Hepatocyte (in vitro differentiated cells): Measurements from ENCODE around the gene SLC7A14. TPM values are rescaled to one million over a fixed set of nuclear protein-coding genes. Genes with fewer than 3 reads are reported as not detected.
A peak's percentile ranks its signal among the peaks of the same experiment; 100 is the strongest.

Experiments used
- DNase-seq: peaks from one replicate; pipeline ENCODE4 v3.0.0-alpha.2; 2016; ENCODE audit warnings: low spot score
- H2AFZ ChIP-seq: fragments of 200-600 bp; sonication (generic); 2 replicates; pipeline ENCODE4 v1.6.0; 2016; ENCODE audit warnings: antibody characterized with exemption, mild to moderate bottlenecking
- H3K27ac ChIP-seq: fragments of 200-600 bp; sonication (generic); 2 replicates; pipeline ENCODE4 v1.5.1; 2016; ENCODE audit warnings: mild to moderate bottlenecking
- H3K27me3 ChIP-seq: fragments of 200-600 bp; sonication (generic); 2 replicates; pipeline ENCODE4 v1.6.1; 2016
- H3K36me3 ChIP-seq: fragments of 200-600 bp; sonication (generic); replicated peaks from 2 replicates; pipeline ENCODE4 v1.5.1; 2016; ENCODE audit warnings: low read depth; ENCODE audit not compliant: insufficient read depth
- H3K4me1 ChIP-seq: fragments of 200-600 bp; sonication (generic); 2 replicates; pipeline ENCODE4 v1.5.1; 2016; ENCODE audit warnings: mild to moderate bottlenecking, moderate library complexity; ENCODE audit not compliant: insufficient read depth
- H3K4me2 ChIP-seq: fragments of 200-600 bp; sonication (generic); 2 replicates; pipeline ENCODE4 v1.6.0; 2016
- H3K4me3 ChIP-seq: fragments of 200-600 bp; sonication (generic); 2 replicates; pipeline ENCODE4 v1.5.1; 2016; ENCODE audit warnings: mild to moderate bottlenecking
- H3K79me2 ChIP-seq: fragments of 200-600 bp; sonication (generic); 2 replicates; pipeline ENCODE4 v1.6.0; 2017; ENCODE audit warnings: mild to moderate bottlenecking
- H3K9me2 ChIP-seq: fragments of 200-600 bp; sonication (generic); replicated peaks from 2 replicates; pipeline ENCODE4 v1.6.0; 2017; ENCODE audit warnings: mild to moderate bottlenecking; ENCODE audit not compliant: insufficient read depth
- H3K9me3 ChIP-seq: fragments of 200-600 bp; sonication (generic); 2 replicates; pipeline ENCODE4 v1.5.1; 2016; ENCODE audit warnings: low read depth, mild to moderate bottlenecking
- H4K20me1 ChIP-seq: fragments of 200-600 bp; sonication (generic); 2 replicates; pipeline ENCODE4 v1.6.0; 2016; ENCODE audit warnings: mild to moderate bottlenecking; ENCODE audit not compliant: insufficient read depth, poor library complexity, severe bottlenecking
- EZH2 ChIP-seq: fragments of 200-600 bp; sonication (generic); IDR thresholded peaks from 2 replicates; pipeline ENCODE4 v1.6.1; 2016; ENCODE audit warnings: antibody characterized with exemption, mild to moderate bottlenecking, borderline replicate concordance
- EZH2phosphoT487 ChIP-seq: fragments of 200-600 bp; sonication (generic); IDR thresholded peaks from one replicate; pipeline ENCODE4 v1.6.1; 2018; ENCODE audit warnings: antibody characterized with exemption, mild to moderate bottlenecking, low read depth, moderate library complexity; ENCODE audit not compliant: unreplicated experiment, severe bottlenecking
- WGBS: methylation state at CpG from one replicate; pipeline ENCODE4 v1.1.6; 2016; ENCODE audit warnings: low lambda C conversion rate; ENCODE audit errors: missing lambda C conversion rate; 5-methylcytosine and 5-hydroxymethylcytosine counted together
- polyA plus RNA-seq: library from polyadenylated mRNA; unstranded; fragments of >200 nt; fragmentation: Nextera tagmentation; extraction: Ambion mirVana; gene quantifications from 2 replicates; pipeline ENCODE4 v1.2.1, GENCODE V29; 2016
- total RNA-seq: library from RNA; depleted of rRNA; stranded (reverse); fragments of >200 nt; gene quantifications from 2 replicates; pipeline ENCODE4 v1.2.3, GENCODE V29; 2014
- TF ChIP-seq, protein P1 (sequence below): fragments of 200-600 bp; sonication (generic); IDR thresholded peaks from 2 replicates; pipeline ENCODE4 v1.5.1; 2016; ENCODE audit warnings: antibody characterized with exemption, mild to moderate bottlenecking; ENCODE audit not compliant: poor library complexity

Gene SLC7A14
- total and polyA plus RNA-seq, 2 experiments from 2014 or later, result 0.10 TPM; not detected in 1

- Histone ChIP-seq H3K27ac (no peak overlapping the region), H3K36me3 (no peaks in the 10 kb centered on the region), H3K9me3 (no peaks in the 10 kb centered on the region), H3K9me2 (no peaks in the 10 kb centered on the region), H3K4me1 (peaks cover 10% of the 10 kb centered on the region), H3K79me2 (no peaks in the 10 kb centered on the region), H2AFZ (no peak overlapping the region), H3K4me2 (no peak overlapping the region), H3K27me3 (no peaks in the 10 kb centered on the region), H3K4me3 (no peak overlapping the region), H4K20me1 (no peaks in the 10 kb centered on the region)
- TF ChIP-seq, protein P1, sequence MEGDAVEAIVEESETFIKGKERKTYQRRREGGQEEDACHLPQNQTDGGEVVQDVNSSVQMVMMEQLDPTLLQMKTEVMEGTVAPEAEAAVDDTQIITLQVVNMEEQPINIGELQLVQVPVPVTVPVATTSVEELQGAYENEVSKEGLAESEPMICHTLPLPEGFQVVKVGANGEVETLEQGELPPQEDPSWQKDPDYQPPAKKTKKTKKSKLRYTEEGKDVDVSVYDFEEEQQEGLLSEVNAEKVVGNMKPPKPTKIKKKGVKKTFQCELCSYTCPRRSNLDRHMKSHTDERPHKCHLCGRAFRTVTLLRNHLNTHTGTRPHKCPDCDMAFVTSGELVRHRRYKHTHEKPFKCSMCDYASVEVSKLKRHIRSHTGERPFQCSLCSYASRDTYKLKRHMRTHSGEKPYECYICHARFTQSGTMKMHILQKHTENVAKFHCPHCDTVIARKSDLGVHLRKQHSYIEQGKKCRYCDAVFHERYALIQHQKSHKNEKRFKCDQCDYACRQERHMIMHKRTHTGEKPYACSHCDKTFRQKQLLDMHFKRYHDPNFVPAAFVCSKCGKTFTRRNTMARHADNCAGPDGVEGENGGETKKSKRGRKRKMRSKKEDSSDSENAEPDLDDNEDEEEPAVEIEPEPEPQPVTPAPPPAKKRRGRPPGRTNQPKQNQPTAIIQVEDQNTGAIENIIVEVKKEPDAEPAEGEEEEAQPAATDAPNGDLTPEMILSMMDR, result no peak
- TF ChIP-seq EZH2phosphoT487, result no peak
- no peak for TF ChIP-seq EZH2
- DNase-seq, result no peak
- 96% methylated on average over 4 of the region's 4 CpGs for WGBS
Observed at GRCh38 chr3:170508839-170509238, 77.0 kb downstream of the SLC7A14 start.

DNA sequence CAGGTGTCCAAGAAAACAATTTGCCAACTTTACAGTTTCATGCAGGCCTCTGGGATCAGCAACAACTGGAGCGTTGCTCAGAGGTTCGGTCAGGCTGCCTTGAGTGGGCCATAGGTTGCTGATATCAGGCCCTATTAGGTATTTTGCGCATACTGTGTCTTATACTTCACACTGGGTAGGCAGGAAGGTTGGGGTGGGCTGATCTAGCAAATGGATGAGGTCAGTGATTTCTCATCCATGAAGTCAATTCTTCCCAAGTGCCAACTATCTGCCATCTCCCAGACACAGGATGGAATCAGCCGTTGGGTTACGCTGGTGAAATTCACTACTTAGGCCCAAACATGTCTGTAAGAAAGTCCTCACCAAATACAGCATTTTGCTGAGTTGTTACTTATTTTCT, 77.6 kb downstream of the SLC7A14 start:
- DNase-seq, result no peak
- Histone ChIP-seq H3K27me3 (no peaks in the 10 kb centered on the region), H4K20me1 (no peaks in the 10 kb centered on the region), H3K9me2 (no peaks in the 10 kb centered on the region), H3K4me2 (no peak overlapping the region), H3K27ac (no peak overlapping the region), H3K79me2 (no peaks in the 10 kb centered on the region), H3K9me3 (no peaks in the 10 kb centered on the region), H2AFZ (no peak overlapping the region), H3K36me3 (no peaks in the 10 kb centered on the region), H3K4me1 (peaks cover 10% of the 10 kb centered on the region), H3K4me3 (no peak overlapping the region)
- WGBS, result 99% methylated on average over 5 of the region's 5 CpGs
- TF ChIP-seq EZH2phosphoT487 (no peak), EZH2 (no peak)
- TF ChIP-seq, protein P1, result no peak

GRCh38 chr3:170507063-170507462, 78.8 kb downstream of the SLC7A14 start:
- Histone ChIP-seq H3K27ac (peak overlapping the region; percentile 62), H4K20me1 (no peaks in the 10 kb centered on the region), H3K36me3 (no peaks in the 10 kb centered on the region), H3K9me3 (no peaks in the 10 kb centered on the region), H2AFZ (peak overlapping the region; percentile 2), H3K4me2 (peak overlapping the region; percentile 19), H3K4me1 (peaks cover 10% of the 10 kb centered on the region), H3K9me2 (no peaks in the 10 kb centered on the region), H3K79me2 (no peaks in the 10 kb centered on the region), H3K4me3 (no peak overlapping the region), H3K27me3 (no peaks in the 10 kb centered on the region)
- DNase-seq, result no peak
- TF ChIP-seq EZH2 (no peak), EZH2phosphoT487 (no peak)
- TF ChIP-seq, protein P1, result no peak
- 51% methylated on average over 3 of the region's 3 CpGs for WGBS

DNA sequence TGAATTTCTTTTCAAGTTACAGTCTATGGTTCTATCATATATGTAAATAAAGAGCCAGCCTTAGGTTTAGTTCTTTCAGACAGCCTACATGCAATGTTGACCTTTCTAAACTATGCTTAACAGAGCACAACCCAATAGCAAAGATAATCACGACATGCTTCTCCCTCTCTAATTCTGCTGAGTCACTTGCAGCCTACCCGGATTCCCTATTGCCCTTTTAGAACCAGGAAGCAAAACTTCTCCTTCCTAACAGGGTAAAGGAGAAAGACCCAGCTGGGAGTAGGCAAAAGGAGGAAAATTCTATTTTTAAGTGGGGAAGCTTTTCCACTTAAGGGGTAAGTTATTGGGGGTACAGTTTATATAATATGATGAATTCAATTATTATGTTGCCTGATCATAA, 79.3 kb downstream of the SLC7A14 start:
- Histone ChIP-seq H3K27me3 (no peaks in the 10 kb centered on the region), H3K27ac (peak overlapping the region; percentile 62), H3K36me3 (no peaks in the 10 kb centered on the region), H3K4me1 (peaks cover 10% of the 10 kb centered on the region), H3K79me2 (no peaks in the 10 kb centered on the region), H3K4me2 (peak overlapping the region; percentile 19), H3K4me3 (no peak overlapping the region), H3K9me3 (no peaks in the 10 kb centered on the region), H3K9me2 (no peaks in the 10 kb centered on the region), H2AFZ (peak overlapping the region; percentile 2), H4K20me1 (no peaks in the 10 kb centered on the region)
- DNase-seq, result peak; percentile 46
- 2% methylated on average over 2 of the region's 2 CpGs for WGBS
- TF ChIP-seq EZH2phosphoT487, result no peak
- no peak for TF ChIP-seq EZH2
- TF ChIP-seq, protein P1, result no peak
